Measurements from ENCODE around the gene LSM2. TPM values are rescaled to one million over a fixed set of nuclear protein-coding genes. Genes with fewer than 3 reads are reported as not detected.

LSM2 gene
- total RNA-seq, 6 donors from 2014 or later = 5.0 to 44.9 (median 20.9) TPM

DNA sequence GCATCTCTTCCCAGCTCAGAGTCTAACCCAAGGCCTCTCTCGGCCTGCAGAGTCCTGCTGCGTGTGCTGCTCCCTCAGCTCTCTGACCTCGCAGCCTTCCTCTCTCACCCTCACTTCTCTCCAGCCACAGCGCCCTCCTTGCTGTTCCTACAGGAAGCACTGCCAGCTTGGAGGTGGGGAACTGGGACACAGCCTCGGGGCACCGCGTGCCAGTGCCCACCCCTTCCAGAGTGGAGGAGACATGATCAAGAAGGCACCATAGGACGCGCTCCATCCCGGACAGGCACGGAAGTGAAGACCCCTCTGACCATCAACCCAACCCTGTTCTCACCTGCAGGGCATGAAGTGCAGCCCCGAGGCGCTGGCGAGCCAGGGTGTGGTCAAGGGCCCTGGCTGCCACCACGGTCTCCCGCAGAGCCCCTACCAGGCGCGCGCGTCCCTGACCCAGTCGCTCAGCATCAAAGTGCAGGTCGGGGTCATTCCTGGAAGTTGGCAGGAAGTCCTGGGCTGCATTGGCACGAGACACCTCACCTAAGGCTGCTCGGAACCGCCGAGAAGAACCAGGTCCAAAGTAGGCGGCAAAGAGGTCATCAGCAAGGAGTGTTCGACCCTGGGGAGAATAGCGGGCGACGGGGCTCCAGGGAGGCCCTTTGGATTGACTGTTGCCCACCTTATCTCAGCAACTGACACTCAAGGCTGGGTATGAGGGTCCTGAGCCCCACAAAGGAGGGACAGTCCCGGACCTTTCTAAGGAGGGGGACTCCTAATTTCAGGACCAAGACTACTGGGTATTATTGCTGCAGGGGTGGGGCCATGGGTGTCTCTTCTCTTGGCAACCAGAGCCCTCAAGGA lies 30.9 kb downstream of the LSM2 start:
- Histone ChIP-seq H3K27ac (peak overlapping the region in 1 of 4 donors; percentile 75), H3K27me3 (no peaks in the 10 kb centered on the region), H3K9me3 (no peaks in the 10 kb centered on the region), H3K36me3 (peaks cover 3 to 30% (median 25%) of the 10 kb centered on the region in 4 donors), H3K4me3 (no peak overlapping the region), H3K4me1 (peaks cover 7 to 22% (median 12%) of the 10 kb centered on the region in 4 donors)
- WGBS, 2 donors = 82 to 86% methylated on average over 18 to 32 of the region's 32 CpGs
- TF ChIP-seq, protein P1, sequence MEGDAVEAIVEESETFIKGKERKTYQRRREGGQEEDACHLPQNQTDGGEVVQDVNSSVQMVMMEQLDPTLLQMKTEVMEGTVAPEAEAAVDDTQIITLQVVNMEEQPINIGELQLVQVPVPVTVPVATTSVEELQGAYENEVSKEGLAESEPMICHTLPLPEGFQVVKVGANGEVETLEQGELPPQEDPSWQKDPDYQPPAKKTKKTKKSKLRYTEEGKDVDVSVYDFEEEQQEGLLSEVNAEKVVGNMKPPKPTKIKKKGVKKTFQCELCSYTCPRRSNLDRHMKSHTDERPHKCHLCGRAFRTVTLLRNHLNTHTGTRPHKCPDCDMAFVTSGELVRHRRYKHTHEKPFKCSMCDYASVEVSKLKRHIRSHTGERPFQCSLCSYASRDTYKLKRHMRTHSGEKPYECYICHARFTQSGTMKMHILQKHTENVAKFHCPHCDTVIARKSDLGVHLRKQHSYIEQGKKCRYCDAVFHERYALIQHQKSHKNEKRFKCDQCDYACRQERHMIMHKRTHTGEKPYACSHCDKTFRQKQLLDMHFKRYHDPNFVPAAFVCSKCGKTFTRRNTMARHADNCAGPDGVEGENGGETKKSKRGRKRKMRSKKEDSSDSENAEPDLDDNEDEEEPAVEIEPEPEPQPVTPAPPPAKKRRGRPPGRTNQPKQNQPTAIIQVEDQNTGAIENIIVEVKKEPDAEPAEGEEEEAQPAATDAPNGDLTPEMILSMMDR (IDR thresholded peaks at IDR 0.05) = no peak
- TF ChIP-seq EP300 (IDR thresholded peaks at IDR 0.05) = no peak
- no peak for TF ChIP-seq POLR2AphosphoS5 (IDR thresholded peaks at IDR 0.05)
- TF ChIP-seq POLR2A (IDR thresholded peaks at IDR 0.05) = no peak
- ATAC-seq (ENCODE audit: low FRiP score in 2 of 2) = no peak
- peak in 1 of 2 donors; percentile 76 for DNase-seq

DNA sequence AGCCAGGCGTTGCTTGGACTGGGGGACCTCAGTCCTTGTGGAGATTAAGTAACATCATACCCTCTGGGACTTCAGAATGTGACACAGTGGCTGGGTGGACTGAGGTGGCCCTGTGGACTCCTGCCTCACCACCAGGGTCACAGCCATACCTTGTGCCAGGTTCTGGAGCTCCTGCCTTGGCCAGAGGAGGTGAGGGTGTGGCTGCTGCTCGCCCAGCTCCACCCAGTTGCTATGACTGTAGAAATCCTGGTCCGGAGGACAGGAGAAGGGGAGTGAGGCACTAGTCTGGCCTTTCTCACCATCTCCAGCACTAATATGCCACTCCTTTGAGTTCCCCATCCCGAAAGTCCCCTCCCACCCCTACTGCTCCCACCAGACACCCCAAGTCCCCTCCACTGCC lies 31.6 kb downstream of the LSM2 start:
- no peak for DNase-seq
- Histone ChIP-seq H3K36me3 (peaks cover under 1 to 23% (median 18%) of the 10 kb centered on the region in 4 donors), H3K4me1 (peaks cover 7 to 22% (median 12%) of the 10 kb centered on the region in 4 donors), H3K4me3 (no peak overlapping the region), H3K9me3 (no peaks in the 10 kb centered on the region), H3K27ac (no peak overlapping the region), H3K27me3 (no peaks in the 10 kb centered on the region)
- WGBS, 2 donors = 75 to 76% methylated on average over 4 of the region's 4 CpGs
- no peak for TF ChIP-seq POLR2AphosphoS5 (IDR thresholded peaks at IDR 0.05)
- TF ChIP-seq, protein P1 (IDR thresholded peaks at IDR 0.05) = no peak
- no peak for TF ChIP-seq EP300 (IDR thresholded peaks at IDR 0.05)
- no peak for TF ChIP-seq POLR2A (IDR thresholded peaks at IDR 0.05)
- no peak for ATAC-seq (ENCODE audit: low FRiP score in 2 of 2)

DNA sequence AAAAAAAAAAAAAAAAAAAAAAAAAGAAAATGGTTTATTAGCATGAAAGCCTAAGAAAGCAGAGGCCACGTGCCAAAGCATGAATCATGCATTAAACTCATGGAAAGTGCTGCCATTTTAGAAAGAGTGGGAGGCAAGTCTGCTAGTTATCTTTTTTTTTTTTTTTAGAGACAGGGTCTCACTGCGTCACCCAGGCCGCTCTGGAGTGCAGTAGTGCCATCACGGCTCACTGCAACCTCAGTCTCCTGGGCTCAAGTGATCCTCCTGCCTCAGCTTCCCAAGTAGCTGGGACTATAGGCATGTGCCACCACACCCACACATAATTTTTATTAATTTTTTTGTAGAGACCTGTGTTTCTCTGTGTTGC lies 34.8 kb downstream of the LSM2 start:
- DNase-seq (no peak), ATAC-seq (ENCODE audit: low FRiP score in 2 of 2) (no peak)
- Histone ChIP-seq H3K36me3 (no peaks in the 10 kb centered on the region), H3K27ac (no peak overlapping the region), H3K4me3 (no peak overlapping the region), H3K9me3 (no peaks in the 10 kb centered on the region), H3K27me3 (no peaks in the 10 kb centered on the region), H3K4me1 (peaks cover 6 to 14% (median 7%) of the 10 kb centered on the region in 4 donors)
- 71 to 83% methylated on average over 4 of the region's 4 CpGs for WGBS, 2 donors
- TF ChIP-seq POLR2AphosphoS5 (IDR thresholded peaks at IDR 0.05) = no peak
- no peak for TF ChIP-seq POLR2A (IDR thresholded peaks at IDR 0.05)
- TF ChIP-seq, protein P1 (IDR thresholded peaks at IDR 0.05) = no peak
- no peak for TF ChIP-seq EP300 (IDR thresholded peaks at IDR 0.05)

DNA sequence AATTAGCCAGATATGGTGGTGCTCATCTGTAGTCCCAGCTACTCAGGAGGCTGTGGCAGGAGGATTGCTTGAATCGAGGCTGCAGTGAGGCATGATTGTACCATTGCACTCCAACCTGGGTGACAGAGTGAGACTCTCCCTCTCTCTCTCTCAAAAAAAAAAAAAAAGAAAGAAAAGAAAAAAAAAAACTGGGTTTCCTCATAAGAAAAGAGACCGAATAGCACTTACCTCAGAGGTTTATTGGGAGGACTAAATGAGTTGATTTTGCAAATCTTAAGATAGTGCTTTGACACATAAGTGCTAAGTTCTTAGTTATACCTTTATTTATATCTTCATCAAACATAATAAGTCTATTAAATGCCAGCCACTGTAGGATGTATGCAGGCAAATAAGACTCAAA lies 35.9 kb downstream of the LSM2 start:
- 73 to 88% methylated on average over 2 of the region's 2 CpGs for WGBS, 2 donors
- no peak for DNase-seq
- TF ChIP-seq POLR2A (IDR thresholded peaks at IDR 0.05) = no peak
- H3K27ac ChIP-seq = no peak overlapping the region
- H3K36me3 ChIP-seq = no peaks in the 10 kb centered on the region
- H3K27me3 ChIP-seq = no peaks in the 10 kb centered on the region
- no peak for ATAC-seq (ENCODE audit: low FRiP score in 2 of 2)
- H3K9me3 ChIP-seq = no peaks in the 10 kb centered on the region
- H3K4me1 ChIP-seq = peaks cover 0 to 6% (median 4%) of the 10 kb centered on the region in 4 donors
- no peak overlapping the region for H3K4me3 ChIP-seq

DNA sequence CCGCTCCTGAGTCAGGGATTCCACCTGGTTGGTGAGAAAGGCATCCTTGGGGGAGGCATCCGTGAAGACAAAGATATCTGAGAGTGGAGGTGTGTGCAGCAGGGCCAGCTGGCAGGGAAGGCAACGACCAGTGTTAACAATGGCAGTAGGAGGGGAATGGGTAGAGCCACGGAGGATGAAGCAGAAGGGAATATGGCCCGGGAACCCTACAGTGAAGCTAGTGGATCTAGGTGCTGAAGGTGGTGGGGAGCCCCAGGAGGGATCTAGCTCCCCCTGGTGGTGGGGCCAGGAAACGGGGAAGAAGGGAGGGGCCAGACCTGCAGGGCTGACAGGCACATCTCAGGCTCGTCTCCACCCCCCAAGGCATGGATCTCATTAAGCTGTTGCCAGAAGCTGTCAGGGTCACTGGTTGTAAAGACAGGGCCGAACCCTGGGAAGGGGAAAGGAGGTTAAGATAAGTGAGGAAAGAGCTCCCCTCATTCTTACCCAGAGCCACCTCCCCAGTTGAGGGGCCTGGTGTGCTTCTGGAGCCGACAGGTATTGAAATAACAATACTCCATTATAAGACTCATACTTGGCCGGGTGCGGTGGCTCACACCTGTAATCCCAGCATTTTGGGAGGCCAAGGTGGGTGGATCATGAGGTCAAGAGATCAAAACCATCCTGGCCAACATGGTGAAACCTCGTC lies 36.9 kb downstream of the LSM2 start:
- no peak overlapping the region for H3K4me3 ChIP-seq
- ATAC-seq (ENCODE audit: low FRiP score in 2 of 2) (peak; percentile 83 to 88), DNase-seq (peak in 1 of 2 donors; percentile 90)
- H3K9me3 ChIP-seq = no peaks in the 10 kb centered on the region
- H3K36me3 ChIP-seq = no peaks in the 10 kb centered on the region
- H3K27me3 ChIP-seq = no peaks in the 10 kb centered on the region
- H3K4me1 ChIP-seq = peaks cover 0 to 6% (median 4%) of the 10 kb centered on the region in 4 donors
- WGBS, 2 donors = 52% methylated on average over 12 of the region's 12 CpGs
- TF ChIP-seq POLR2A (IDR thresholded peaks at IDR 0.05) = no peak
- TF ChIP-seq, protein P1 (IDR thresholded peaks at IDR 0.05) = peak; percentile 78 to 91 (median 86)
- no peak overlapping the region for H3K27ac ChIP-seq

Data from upper lobe of left lung (tissue), 6 donors.